Choroid plexus epithelial cell (primary cell): ENCODE results near the gene SETDB1.

Source experiments
- DNase-seq: peaks from one replicate; pipeline ENCODE4 v3.0.0-alpha.2; 2010; ENCODE audit warnings: low read depth
- H3K4me3 ChIP-seq: 2 replicates; pipeline ENCODE4 v1.5.1; 2011; ENCODE audit warnings: low read depth, mild to moderate bottlenecking, control low read depth, low read length, moderate library complexity
- TF ChIP-seq, protein P1 (sequence below): conservative IDR thresholded peaks from 2 replicates; pipeline ENCODE4 v1.5.1; 2011; ENCODE audit warnings: low read depth, mild to moderate bottlenecking, control low read depth, inconsistent platforms, low read length, moderate library complexity

Gene SETDB1

GRCh38 chr1:151013518-151013917 is 87.4 kb downstream of the SETDB1 start:
- DNase-seq = peak; percentile 81
- TF ChIP-seq, protein P1, sequence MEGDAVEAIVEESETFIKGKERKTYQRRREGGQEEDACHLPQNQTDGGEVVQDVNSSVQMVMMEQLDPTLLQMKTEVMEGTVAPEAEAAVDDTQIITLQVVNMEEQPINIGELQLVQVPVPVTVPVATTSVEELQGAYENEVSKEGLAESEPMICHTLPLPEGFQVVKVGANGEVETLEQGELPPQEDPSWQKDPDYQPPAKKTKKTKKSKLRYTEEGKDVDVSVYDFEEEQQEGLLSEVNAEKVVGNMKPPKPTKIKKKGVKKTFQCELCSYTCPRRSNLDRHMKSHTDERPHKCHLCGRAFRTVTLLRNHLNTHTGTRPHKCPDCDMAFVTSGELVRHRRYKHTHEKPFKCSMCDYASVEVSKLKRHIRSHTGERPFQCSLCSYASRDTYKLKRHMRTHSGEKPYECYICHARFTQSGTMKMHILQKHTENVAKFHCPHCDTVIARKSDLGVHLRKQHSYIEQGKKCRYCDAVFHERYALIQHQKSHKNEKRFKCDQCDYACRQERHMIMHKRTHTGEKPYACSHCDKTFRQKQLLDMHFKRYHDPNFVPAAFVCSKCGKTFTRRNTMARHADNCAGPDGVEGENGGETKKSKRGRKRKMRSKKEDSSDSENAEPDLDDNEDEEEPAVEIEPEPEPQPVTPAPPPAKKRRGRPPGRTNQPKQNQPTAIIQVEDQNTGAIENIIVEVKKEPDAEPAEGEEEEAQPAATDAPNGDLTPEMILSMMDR = peak; percentile 40
- no peak overlapping the region for H3K4me3 ChIP-seq
